Measurements from ENCODE around the gene CERS4. TPM values are rescaled to one million over a fixed set of nuclear protein-coding genes. Genes with fewer than 3 reads are reported as not detected.
"Not testable (repeated sequence)": the region's sequence is repeated elsewhere in the genome, so short reads cannot be mapped to it uniquely, and the experiment has no call there.

The CERS4 gene
- total and polyA plus RNA-seq, 2 donors from 2014 or later = 36.5 to 65.5 TPM

DNA sequence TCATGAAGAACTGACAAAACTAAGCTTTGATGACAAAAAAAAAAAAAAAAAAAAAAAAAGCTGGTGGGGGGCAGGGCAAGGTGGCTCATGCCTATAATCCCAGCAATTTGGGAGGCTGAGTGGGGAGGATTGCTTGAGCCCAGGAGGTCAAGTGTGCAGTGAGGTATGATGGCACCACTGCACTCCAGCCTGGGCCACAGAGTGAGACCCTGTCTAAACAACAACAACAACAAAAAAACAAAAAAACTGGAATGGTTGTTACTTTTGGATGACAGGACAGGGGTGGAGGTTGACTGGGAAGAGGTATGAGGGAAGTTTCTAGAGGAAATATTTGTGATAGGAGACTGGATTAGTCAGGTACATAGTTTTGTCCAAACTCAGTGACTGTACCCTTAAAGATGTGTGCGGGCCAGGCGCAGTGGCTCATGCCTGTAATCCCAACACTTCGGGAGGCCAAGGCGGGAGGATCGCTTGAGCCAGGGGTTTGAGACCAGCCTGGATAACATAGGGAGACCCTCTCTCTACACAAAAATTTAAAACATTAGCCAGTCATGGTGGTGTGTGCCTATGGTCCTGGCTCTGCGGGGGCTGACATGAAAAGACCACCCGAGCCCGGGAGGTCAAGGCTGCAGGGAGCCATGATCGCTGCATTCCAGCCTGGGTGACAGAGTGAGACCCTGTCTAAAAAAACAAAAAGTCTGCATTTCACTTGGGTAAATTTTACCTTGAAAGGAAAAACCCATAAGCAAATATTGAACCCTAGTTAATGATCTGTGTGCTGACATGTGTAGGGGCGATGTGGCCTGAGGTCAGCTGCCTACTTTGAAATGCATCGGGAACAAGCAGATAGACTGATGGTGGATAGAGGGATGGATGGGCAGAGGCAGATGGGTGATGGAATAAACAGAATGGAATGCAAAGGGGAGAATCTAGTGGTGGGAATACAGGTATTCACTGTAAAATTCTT is 37.0 kb downstream of the CERS4 start:
- Histone ChIP-seq H3K4me1 (ENCODE audit: control insufficient read depth in 2 of 3, insufficient read depth in 2 of 3, low read depth in 1 of 3, low read length in 3 of 3) (peaks cover 0 to under 1% (median 0%) of the 10 kb centered on the region in 3 donors), H3K4me3 (ENCODE audit: low read length in 3 of 3) (no peak overlapping the region), H3K9me3 (ENCODE audit: control insufficient read depth in 2 of 3, insufficient read depth in 1 of 3, low read length in 3 of 3) (no peaks in the 10 kb centered on the region), H3K9ac (ENCODE audit: low read length in 3 of 3) (no peak overlapping the region), H3K27ac (ENCODE audit: low read depth in 2 of 2, low read length in 2 of 2) (no peak overlapping the region), H3K36me3 (ENCODE audit: control insufficient read depth in 2 of 3, insufficient read depth in 3 of 3, low read length in 3 of 3) (no peaks in the 10 kb centered on the region), H3K27me3 (ENCODE audit: control insufficient read depth, insufficient read depth, low read length) (no peaks in the 10 kb centered on the region)
- TF ChIP-seq, protein P1, sequence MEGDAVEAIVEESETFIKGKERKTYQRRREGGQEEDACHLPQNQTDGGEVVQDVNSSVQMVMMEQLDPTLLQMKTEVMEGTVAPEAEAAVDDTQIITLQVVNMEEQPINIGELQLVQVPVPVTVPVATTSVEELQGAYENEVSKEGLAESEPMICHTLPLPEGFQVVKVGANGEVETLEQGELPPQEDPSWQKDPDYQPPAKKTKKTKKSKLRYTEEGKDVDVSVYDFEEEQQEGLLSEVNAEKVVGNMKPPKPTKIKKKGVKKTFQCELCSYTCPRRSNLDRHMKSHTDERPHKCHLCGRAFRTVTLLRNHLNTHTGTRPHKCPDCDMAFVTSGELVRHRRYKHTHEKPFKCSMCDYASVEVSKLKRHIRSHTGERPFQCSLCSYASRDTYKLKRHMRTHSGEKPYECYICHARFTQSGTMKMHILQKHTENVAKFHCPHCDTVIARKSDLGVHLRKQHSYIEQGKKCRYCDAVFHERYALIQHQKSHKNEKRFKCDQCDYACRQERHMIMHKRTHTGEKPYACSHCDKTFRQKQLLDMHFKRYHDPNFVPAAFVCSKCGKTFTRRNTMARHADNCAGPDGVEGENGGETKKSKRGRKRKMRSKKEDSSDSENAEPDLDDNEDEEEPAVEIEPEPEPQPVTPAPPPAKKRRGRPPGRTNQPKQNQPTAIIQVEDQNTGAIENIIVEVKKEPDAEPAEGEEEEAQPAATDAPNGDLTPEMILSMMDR (IDR thresholded peaks at IDR 0.05; ENCODE audit: borderline replicate concordance, extremely low read depth, insufficient read depth) = no peak
- intact Hi-C loops (cut with DNase I) = no loop called here
- DNase-seq (no peak), FAIRE-seq (no peak)

DNA sequence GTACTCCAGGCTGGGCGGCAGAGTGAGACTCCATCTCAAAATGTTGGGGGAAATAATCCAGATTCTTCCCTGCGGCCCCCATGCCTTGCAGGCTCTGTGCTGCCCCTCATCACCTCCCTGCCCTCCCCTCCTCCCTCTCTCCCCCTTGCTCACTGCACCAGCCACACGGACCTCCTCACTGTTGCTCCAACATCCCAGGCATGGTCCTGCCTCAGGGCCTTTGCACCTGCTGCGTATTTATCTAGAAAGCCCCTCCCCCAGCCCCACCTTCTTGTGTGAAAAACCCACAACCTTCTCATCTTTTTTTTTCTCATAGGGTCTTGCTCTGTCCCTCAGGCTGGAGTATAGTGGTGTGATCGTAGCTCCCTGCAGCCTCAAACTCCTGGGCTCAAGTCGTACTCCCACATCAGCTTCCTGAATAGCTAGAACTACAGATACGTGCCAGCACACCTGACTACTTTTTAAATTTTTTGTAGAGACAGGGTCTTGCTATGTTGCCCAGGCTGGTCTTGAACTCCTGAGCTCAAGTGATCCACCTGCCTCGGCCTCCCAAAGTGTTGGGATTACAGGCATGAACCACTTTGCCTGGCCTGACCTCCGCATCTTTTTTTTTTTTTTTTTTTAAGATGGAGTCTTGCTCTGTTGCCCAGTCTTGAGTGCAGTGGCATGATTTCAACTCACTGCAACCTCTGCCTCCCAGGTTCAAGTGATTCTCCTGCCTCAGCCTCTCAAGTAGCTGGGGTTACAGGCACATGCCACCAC is 38.1 kb downstream of the CERS4 start:
- H3K27me3 ChIP-seq (ENCODE audit: control insufficient read depth, insufficient read depth, low read length); FAIRE-seq; DNase-seq; H3K4me3 ChIP-seq (ENCODE audit: low read length in 3 of 3); H3K4me1 ChIP-seq (ENCODE audit: control insufficient read depth in 2 of 3, insufficient read depth in 2 of 3, low read depth in 1 of 3, low read length in 3 of 3); H3K27ac ChIP-seq (ENCODE audit: low read depth in 2 of 2, low read length in 2 of 2); H3K9me3 ChIP-seq (ENCODE audit: control insufficient read depth in 2 of 3, insufficient read depth in 1 of 3, low read length in 3 of 3); H3K36me3 ChIP-seq (ENCODE audit: control insufficient read depth in 2 of 3, insufficient read depth in 3 of 3, low read length in 3 of 3); H3K9ac ChIP-seq (ENCODE audit: low read length in 3 of 3); intact Hi-C loops (cut with DNase I): not testable (repeated sequence)

DNA sequence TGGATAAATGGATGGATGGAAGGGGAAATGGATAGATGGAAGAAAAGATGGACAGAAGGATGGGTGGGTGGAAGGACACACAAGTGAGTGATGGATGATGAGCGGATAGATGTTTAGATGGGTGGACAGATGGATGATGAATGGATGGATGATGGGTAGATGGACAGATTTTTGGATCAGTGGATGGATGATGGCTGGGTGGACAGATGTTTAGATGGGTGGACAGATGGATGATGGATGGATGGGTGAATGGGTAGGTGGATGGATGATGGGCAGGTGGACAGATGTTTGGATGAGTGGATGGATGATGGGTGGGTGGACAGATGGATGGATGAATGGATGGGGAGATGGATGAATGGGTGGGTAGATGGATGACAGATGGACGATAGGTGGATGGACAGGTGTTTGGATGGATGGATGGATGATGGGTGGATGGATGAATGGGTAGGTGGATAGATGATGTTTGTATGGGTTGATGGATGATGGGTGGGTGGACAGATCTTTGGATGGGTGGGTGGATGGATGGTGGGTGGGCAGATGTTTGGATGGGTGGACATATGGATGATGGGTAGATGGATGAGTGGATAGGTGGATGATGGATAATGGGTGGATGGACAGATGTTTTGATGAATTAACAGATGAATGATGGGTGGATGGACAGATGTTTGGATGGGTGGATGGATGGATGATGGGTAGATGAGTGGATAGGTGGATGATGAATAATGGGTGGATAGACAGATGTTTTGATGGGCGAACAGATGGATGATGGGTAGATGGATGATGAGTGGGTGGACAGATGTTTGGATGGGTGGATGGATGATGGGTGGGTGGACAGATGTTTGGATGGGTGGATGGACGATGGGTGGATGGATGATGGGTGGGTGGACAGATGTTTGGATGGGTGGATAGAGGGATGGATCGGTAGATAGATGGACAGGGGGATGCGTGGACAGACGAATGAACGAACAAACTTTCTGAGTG is 39.5 kb downstream of the CERS4 start:
- Histone ChIP-seq H3K4me3 (ENCODE audit: low read length in 3 of 3) (no peak overlapping the region), H3K36me3 (ENCODE audit: control insufficient read depth in 2 of 3, insufficient read depth in 3 of 3, low read length in 3 of 3) (no peaks in the 10 kb centered on the region), H3K9ac (ENCODE audit: low read length in 3 of 3) (no peak overlapping the region), H3K4me1 (ENCODE audit: control insufficient read depth in 2 of 3, insufficient read depth in 2 of 3, low read depth in 1 of 3, low read length in 3 of 3) (no peaks in the 10 kb centered on the region), H3K27me3 (ENCODE audit: control insufficient read depth, insufficient read depth, low read length) (no peaks in the 10 kb centered on the region), H3K9me3 (ENCODE audit: control insufficient read depth in 2 of 3, insufficient read depth in 1 of 3, low read length in 3 of 3) (no peaks in the 10 kb centered on the region), H3K27ac (ENCODE audit: low read depth in 2 of 2, low read length in 2 of 2) (no peak overlapping the region)
- DNase-seq = no peak
- FAIRE-seq = no peak
- TF ChIP-seq, protein P1 (IDR thresholded peaks at IDR 0.05; ENCODE audit: borderline replicate concordance, extremely low read depth, insufficient read depth) = no peak
- intact Hi-C loops (cut with DNase I) = no loop called here

Data from kidney (tissue), 14 donors.